T-helper 2 cell treated with Interferon-gamma antibody and Interleukin-4, amounts not matched to agents 5 μg/mL and 100 μg/mL, for 36 hours (primary cell): ENCODE measurements around the gene PFKFB3.
"Not testable (repeated sequence)": the region's sequence is repeated elsewhere in the genome, so short reads cannot be mapped to it uniquely, and the experiment has no call there.

Source experiments
- DNase-seq: peaks from one replicate; pipeline ENCODE4 v3.0.0; 2021; ENCODE audit warnings: low spot score
- H3K27ac Mint-ChIP-seq: one replicate; pipeline ENCODE4 v1.8.0; 2021; ENCODE audit warnings: mild to moderate bottlenecking, mixed read lengths
- H3K27me3 Mint-ChIP-seq: one replicate; pipeline ENCODE4 v1.8.0; 2021; ENCODE audit warnings: low read depth, mixed read lengths
- H3K36me3 Mint-ChIP-seq: one replicate; pipeline ENCODE4 v1.8.0; 2021; ENCODE audit warnings: low read depth, mixed read lengths
- H3K4me1 Mint-ChIP-seq: one replicate; pipeline ENCODE4 v1.8.0; 2021; ENCODE audit warnings: low read depth, mixed read lengths
- H3K4me3 Mint-ChIP-seq: one replicate; pipeline ENCODE4 v1.8.0; 2022; ENCODE audit warnings: mild to moderate bottlenecking, moderate library complexity, mixed read lengths
- H3K9me3 Mint-ChIP-seq: one replicate; pipeline ENCODE4 v1.8.0; 2021; ENCODE audit warnings: mixed read lengths

Gene PFKFB3

DNA sequence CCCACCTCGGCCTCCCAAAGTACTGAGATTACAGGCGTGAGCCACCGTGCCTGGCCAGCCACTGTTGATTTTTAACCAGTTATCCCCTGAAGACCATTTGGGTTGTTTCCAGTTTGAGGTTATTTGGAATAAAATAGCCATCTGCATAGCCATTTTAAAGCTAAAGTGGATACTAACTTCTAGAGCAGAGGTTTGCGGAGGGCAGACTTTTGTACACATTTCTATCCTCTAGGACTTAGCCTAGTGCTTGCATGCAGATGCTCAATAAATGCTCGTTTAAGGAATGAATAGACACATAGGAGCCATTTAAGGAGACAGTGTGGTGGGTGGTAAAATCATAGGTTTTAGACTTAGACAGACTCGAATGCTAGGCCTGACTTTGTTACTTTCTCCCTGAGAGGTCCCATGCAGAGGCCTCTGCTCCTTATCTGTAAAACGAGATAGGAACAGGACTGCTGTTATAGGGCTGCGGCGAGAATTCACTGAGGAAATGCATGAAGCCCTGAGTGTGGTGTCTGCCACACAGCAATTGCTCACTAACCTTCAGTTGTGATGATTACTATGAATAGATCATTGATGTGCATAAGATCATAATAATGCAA lies 75.9 kb downstream of the PFKFB3 start:
- H3K27me3 Mint-ChIP-seq, result no peaks in the 10 kb centered on the region
- peaks cover 42% of the 10 kb centered on the region for H3K4me1 Mint-ChIP-seq
- no peak for DNase-seq
- no peaks in the 10 kb centered on the region for H3K9me3 Mint-ChIP-seq
- no peak overlapping the region for H3K27ac Mint-ChIP-seq
- no peak overlapping the region for H3K4me3 Mint-ChIP-seq
- peaks cover 15% of the 10 kb centered on the region for H3K36me3 Mint-ChIP-seq

DNA sequence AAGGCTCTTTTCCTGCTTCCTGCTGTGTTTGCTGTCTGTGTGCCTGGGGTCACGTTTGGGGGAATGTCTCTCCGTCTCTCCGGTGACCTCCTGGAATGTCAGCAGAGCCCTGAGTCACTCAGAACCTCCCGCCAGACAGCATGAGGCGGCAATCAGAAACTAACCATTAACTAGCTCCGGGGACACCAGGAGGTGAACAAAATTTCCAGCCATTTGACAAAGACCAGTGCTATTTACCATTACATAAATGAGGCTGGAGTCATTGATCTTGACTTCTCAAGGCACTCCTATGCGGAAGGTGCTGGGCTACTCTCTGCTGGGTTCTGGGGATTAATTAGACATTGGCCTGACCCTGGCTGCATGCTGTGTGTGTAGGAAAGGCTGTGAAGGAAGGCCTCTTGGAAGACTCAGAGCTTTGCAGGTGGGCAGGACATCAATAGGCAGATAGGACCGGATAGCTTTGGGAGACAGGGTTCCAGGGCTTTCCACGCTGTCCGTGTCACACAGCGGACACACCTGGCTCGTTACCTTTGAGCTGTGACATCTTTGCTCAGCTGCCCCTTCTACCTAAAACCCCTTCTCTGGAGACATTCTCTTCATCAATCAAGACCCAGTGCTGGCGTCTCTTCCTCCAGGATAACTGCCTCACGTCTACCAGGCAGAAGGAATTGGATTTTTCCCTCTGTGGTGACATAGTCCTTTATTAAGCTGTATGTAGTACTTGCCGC lies 77.0 kb downstream of the PFKFB3 start:
- no peak for DNase-seq
- Mint-ChIP-seq H3K4me3 (peak overlapping the region; percentile 30), H3K36me3 (peaks cover 15% of the 10 kb centered on the region), H3K9me3 (no peaks in the 10 kb centered on the region), H3K4me1 (peaks cover 42% of the 10 kb centered on the region), H3K27me3 (no peaks in the 10 kb centered on the region), H3K27ac (peak overlapping the region; percentile 7)

DNA sequence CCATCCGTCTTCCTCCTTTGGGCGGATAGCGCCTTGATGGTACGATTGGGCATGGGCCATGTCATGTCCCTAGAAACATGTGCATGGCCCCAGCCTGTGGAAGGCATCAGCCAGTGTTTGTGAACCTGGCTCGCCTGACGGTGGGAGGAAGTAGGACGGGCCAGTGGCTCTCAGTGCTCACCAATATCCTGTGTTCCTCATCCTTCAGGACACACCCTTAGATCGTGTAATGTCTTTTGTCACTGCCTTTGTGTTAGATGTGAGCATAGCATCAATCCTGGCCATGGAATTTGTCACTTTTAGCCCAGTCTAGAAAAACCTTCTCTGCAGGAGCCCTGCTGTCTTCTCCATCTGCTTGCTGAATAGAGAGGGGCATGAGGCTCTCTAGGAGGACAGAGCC lies 77.6 kb downstream of the PFKFB3 start:
- H3K4me3 Mint-ChIP-seq, result peak overlapping the region; percentile 30

DNA sequence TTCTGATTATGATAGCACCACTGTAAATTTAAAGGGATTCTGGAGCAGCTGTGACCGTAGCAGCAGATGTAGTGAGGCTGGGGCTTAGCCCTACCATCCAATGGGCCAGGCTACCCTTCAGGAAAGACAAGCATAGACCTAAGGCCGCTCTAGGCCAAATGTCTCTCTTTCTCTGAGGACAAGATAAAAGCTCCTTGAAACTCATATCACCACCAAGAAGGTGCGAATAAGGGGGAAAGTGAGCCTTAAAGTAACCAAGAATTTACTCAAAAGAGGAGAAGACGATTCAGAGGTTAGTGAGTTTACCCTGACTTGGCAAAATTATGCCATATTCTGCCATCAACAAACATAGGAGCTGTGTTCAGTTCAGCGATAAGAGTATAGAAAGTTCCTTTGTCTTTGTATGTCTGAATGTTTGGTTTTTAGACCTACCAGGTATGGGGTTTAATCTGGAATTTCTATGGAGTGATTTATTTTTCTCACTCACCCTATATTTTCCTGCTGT lies 79.8 kb downstream of the PFKFB3 start:
- Mint-ChIP-seq H3K27ac (no peak overlapping the region), H3K4me1 (peaks cover 25% of the 10 kb centered on the region), H3K4me3 (no peak overlapping the region), H3K36me3 (peaks cover 6% of the 10 kb centered on the region), H3K9me3 (no peaks in the 10 kb centered on the region), H3K27me3 (no peaks in the 10 kb centered on the region)
- no peak for DNase-seq

More for the DNA sequence above, 77.6 kb downstream of the PFKFB3 start:
- Mint-ChIP-seq H3K27me3 (no peaks in the 10 kb centered on the region), H3K36me3 (peaks cover 12% of the 10 kb centered on the region), H3K4me1 (peaks cover 37% of the 10 kb centered on the region), H3K9me3 (no peaks in the 10 kb centered on the region), H3K27ac (peak overlapping the region; percentile 7)
- no peak for DNase-seq

DNA sequence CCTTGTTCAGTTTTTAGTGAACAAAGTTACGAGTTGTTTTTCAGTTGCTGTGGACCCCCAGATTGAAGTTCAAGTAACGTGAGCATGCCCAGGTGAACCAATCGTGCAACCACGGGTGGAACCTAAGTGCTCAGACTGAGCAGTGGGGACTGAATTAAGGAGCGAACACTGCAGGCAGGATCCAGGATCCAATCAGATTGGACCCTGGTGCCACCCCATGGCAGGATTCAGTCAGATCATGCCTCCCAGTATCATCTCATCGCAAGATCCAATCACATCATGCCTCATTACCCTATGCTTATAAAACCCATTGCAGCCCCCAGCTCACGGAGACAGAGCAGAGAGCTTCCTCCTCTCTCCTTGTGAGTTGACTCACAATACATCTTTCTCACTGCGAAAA lies 80.9 kb downstream of the PFKFB3 start:
- Mint-ChIP-seq H3K36me3 (peaks cover 4% of the 10 kb centered on the region), H3K9me3 (no peaks in the 10 kb centered on the region), H3K4me1 (peaks cover 23% of the 10 kb centered on the region), H3K4me3 (no peak overlapping the region), H3K27me3 (no peaks in the 10 kb centered on the region), H3K27ac (no peak overlapping the region)
- DNase-seq, result no peak

DNA sequence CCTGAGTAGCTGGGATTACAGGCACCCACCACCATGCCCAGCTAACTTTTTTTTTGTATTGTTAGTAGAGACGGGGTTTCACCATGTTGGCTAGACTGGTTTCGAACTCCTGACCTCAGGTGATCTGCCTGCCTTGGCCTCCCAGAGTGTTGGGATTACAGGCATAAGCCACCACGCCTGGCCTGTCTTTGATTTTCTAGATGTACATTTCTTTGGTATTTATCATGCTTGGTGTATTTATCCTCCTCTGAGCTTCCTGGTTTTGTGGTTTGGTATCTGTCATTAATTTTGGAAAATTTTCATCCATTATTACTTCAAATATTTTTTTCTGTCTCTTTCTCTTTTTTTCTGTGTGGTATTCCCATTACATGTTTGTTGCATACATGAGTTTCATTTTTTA lies 87.9 kb downstream of the PFKFB3 start:
- DNase-seq, H3K27me3 Mint-ChIP-seq, H3K4me3 Mint-ChIP-seq: not testable (repeated sequence)
- Mint-ChIP-seq H3K4me1 (peaks cover 28% of the 10 kb centered on the region), H3K36me3 (peaks cover 14% of the 10 kb centered on the region), H3K9me3 (peaks cover 14% of the 10 kb centered on the region), H3K27ac (peak overlapping the region; percentile 98)

DNA sequence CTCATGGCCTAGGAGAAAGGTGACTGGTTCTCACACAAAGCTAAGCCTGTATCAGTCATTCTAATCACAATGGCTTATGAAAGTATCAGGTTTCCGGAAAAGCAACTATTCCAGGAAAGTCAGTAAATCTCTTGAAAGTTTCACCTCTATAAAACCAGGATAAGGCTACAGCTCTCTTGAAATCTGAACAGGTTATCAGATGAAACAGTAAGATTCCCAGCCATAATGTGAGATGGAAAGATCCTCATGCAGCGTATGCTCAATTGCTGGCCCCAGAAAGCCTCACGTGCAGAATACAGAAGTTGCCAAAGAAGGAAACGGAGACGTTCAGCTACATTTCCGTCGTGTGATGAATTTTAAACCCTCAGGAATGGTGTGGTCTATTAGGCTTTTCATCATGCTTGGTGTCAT lies 90.0 kb downstream of the PFKFB3 start:
- H3K4me3 Mint-ChIP-seq, result no peak overlapping the region
- peak overlapping the region; percentile 77 for H3K27ac Mint-ChIP-seq
- peaks cover 44% of the 10 kb centered on the region for H3K4me1 Mint-ChIP-seq
- peaks cover 14% of the 10 kb centered on the region for H3K36me3 Mint-ChIP-seq
- H3K9me3 Mint-ChIP-seq, result peaks cover 14% of the 10 kb centered on the region
- DNase-seq, result no peak
- no peaks in the 10 kb centered on the region for H3K27me3 Mint-ChIP-seq

DNA sequence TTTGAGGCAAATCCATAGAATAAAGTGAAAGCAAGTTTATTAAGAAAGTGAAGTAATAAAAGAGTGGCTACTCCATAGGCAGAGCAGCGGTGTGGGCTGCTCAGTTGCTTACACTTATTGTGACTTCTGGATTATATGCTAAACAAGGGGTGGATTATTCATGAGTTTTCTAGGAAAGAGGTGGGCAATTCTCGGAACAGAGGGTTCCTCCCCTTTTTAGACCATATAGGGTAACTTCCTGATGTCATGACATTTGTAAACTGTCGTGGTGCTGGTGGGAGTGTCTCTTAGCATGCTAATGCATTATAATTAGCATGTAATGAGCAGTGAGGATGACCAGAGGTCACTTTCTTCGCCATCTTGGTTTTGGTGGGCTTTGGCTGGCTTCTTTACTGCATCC lies 93.7 kb downstream of the PFKFB3 start:
- Mint-ChIP-seq H3K9me3 (peaks cover 14% of the 10 kb centered on the region), H3K4me1 (peaks cover 59% of the 10 kb centered on the region), H3K36me3 (peaks cover 15% of the 10 kb centered on the region), H3K27ac (peak overlapping the region; percentile 10)
- not testable (repeated sequence) for H3K27me3 Mint-ChIP-seq, H3K4me3 Mint-ChIP-seq
- peak; percentile 23 for DNase-seq

DNA sequence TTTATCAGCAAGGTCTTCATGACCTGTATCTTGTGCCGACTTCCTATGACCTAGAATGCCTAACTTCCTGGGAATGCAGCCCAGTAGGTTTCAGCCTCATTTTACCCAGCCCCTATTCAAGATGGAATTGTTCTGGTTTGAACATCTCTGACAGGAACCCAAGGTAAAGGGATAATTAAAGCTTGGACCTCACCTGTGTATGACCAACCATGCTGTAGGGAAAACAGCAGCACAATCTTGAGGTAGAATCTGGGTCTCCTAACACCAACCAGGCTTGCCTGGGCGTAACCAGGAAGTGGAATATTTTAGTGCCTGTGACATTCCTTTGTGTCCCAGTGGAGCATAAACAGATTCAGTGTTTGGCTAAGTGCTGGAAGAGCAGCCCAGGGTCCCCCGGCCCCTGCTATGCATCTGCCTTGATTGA lies 94.1 kb downstream of the PFKFB3 start:
- H3K9me3 Mint-ChIP-seq, result peaks cover 14% of the 10 kb centered on the region
- H3K4me1 Mint-ChIP-seq, result peaks cover 57% of the 10 kb centered on the region
- H3K27ac Mint-ChIP-seq, result no peak overlapping the region
- DNase-seq, result no peak
- H3K4me3 Mint-ChIP-seq, result no peak overlapping the region
- H3K36me3 Mint-ChIP-seq, result peaks cover 15% of the 10 kb centered on the region
- H3K27me3 Mint-ChIP-seq, result no peaks in the 10 kb centered on the region

DNA sequence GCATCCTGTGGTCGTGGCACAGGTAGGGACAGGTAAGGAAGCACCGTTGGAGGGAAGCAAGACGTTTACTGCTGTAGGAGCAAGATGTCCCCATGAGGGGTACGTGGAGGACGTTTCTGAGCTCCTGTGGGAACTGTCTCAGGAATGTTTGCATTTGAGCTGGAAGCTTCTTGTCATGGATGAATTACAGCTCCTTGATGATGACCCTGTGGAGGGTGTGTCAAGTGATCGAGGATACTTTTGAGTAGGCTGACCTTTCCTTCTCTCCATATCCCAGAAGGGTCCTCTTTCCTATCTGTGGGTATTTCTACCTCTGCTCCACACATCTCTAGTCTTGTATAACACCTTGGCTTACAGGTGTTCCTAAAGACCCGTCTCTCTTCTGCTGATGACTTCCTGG lies 94.8 kb downstream of the PFKFB3 start:
- peaks cover 52% of the 10 kb centered on the region for H3K4me1 Mint-ChIP-seq
- H3K27ac Mint-ChIP-seq, result peak overlapping the region; percentile 23
- H3K4me3 Mint-ChIP-seq, result no peak overlapping the region
- no peaks in the 10 kb centered on the region for H3K27me3 Mint-ChIP-seq
- peaks cover 14% of the 10 kb centered on the region for H3K9me3 Mint-ChIP-seq
- peaks cover 16% of the 10 kb centered on the region for H3K36me3 Mint-ChIP-seq
- DNase-seq, result no peak

DNA sequence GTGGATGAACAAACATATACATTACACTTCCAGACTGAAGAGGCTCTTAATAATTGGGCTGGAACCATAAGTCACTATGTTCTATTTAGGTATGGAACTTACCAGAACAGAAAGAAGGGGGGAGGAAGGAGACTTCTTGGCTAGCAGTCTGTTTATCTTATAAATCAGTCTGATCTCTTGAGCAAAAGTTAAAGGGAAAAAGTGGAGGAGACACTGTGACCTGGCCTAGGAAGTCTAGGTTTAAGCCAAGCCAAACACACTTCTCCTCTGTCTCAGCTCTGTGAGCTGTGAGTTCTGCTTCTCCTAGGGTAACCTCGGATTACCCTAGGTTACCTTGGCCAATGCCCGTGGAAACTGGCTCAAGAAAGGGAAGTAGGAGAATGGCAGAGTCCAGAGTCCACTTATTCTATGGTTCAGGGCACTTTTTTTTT lies 95.2 kb downstream of the PFKFB3 start:
- peaks cover 14% of the 10 kb centered on the region for H3K9me3 Mint-ChIP-seq
- DNase-seq, result no peak
- no peak overlapping the region for H3K4me3 Mint-ChIP-seq

DNA sequence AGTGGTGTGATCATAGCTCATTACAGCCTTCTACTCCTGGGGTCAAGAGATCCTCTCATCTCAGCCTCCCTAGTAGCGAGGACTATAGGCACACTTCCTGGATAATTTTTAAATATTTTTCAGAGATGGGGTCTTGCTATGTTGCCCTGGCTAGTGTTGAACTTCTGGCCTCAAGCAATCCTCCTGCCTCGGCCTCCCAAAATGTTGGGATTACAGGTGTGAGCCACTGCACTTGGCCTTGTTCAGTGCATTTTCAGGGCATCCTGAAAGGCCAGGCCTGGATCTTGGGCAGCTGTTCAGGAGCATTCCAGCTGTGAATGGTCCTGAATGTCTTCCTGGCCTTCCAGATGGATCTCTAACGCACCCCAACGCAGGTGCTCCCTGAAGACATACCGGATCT lies 95.7 kb downstream of the PFKFB3 start:
- DNase-seq, result no peak
- H3K9me3 Mint-ChIP-seq, result peaks cover 14% of the 10 kb centered on the region
- H3K27ac Mint-ChIP-seq, result no peak overlapping the region
- peaks cover 48% of the 10 kb centered on the region for H3K4me1 Mint-ChIP-seq
- H3K27me3 Mint-ChIP-seq, result no peaks in the 10 kb centered on the region
- peaks cover 17% of the 10 kb centered on the region for H3K36me3 Mint-ChIP-seq
- no peak overlapping the region for H3K4me3 Mint-ChIP-seq

More for the DNA sequence above, 95.2 kb downstream of the PFKFB3 start:
- H3K27ac Mint-ChIP-seq, result no peak overlapping the region
- peaks cover 48% of the 10 kb centered on the region for H3K4me1 Mint-ChIP-seq
- H3K36me3 Mint-ChIP-seq, result peaks cover 19% of the 10 kb centered on the region
- no peaks in the 10 kb centered on the region for H3K27me3 Mint-ChIP-seq

DNA sequence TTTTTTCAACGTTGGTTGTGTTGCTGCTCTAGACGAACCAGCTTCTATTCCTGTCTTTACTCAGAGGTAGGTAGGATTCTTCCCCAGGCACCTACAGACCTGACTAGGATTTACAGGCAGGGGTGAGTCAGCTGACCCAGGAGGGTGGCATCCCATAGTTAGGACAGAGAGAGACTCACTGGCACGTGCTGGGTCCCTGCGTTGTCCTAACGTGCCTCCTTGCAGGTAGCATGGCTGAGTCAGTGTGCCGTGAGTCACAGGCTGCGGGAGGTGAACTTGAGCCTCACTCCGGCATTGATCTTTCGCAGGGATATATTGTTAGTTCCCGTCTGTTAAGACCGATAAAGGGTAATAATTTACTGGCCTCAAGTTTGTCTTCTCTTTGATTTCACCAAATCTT lies 96.5 kb downstream of the PFKFB3 start:
- peaks cover 9% of the 10 kb centered on the region for H3K36me3 Mint-ChIP-seq

DNA sequence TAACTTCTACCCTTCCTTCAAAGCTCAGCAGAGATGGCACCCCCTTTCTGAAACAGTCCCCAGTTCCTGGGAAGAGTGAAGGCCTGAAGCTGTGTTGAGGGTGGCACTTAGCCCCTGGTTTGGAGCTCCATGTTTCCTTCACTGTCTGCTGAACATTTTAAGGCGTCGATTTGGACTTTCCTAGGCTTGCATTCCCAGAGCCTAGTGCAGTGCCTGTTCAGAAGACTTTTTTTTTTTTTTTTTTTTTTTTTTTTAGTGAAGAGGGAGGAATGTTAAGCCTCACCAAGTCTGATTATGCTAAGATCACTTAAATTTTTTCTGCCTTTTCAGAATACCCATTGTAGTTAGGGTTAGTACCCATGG lies 97.0 kb downstream of the PFKFB3 start:
- Mint-ChIP-seq H3K9me3 (peaks cover 2% of the 10 kb centered on the region), H3K4me1 (peaks cover 43% of the 10 kb centered on the region), H3K36me3 (peaks cover 7% of the 10 kb centered on the region), H3K4me3 (peak overlapping the region; percentile 44), H3K27me3 (no peaks in the 10 kb centered on the region), H3K27ac (peak overlapping the region; percentile 77)
- DNase-seq, result no peak

More for the DNA sequence above, 96.5 kb downstream of the PFKFB3 start:
- H3K4me1 Mint-ChIP-seq, result peaks cover 45% of the 10 kb centered on the region
- H3K27me3 Mint-ChIP-seq, result no peaks in the 10 kb centered on the region
- no peak overlapping the region for H3K4me3 Mint-ChIP-seq
- peaks cover 6% of the 10 kb centered on the region for H3K9me3 Mint-ChIP-seq
- DNase-seq, result peak; percentile 13
- no peak overlapping the region for H3K27ac Mint-ChIP-seq
